Choroid plexus epithelial cell (primary cell): ENCODE measurements around the gene PAX2.

ENCODE experiments used
- DNase-seq: peaks from one replicate; pipeline ENCODE4 v3.0.0-alpha.2; 2010; ENCODE audit warnings: low read depth
- H3K4me3 ChIP-seq: 2 replicates; pipeline ENCODE4 v1.5.1; 2011; ENCODE audit warnings: low read depth, mild to moderate bottlenecking, control low read depth, low read length, moderate library complexity
- CTCF ChIP-seq: conservative IDR thresholded peaks from 2 replicates; pipeline ENCODE4 v1.5.1; 2011; ENCODE audit warnings: low read depth, mild to moderate bottlenecking, control low read depth, inconsistent platforms, low read length, moderate library complexity

PAX2 gene

DNA sequence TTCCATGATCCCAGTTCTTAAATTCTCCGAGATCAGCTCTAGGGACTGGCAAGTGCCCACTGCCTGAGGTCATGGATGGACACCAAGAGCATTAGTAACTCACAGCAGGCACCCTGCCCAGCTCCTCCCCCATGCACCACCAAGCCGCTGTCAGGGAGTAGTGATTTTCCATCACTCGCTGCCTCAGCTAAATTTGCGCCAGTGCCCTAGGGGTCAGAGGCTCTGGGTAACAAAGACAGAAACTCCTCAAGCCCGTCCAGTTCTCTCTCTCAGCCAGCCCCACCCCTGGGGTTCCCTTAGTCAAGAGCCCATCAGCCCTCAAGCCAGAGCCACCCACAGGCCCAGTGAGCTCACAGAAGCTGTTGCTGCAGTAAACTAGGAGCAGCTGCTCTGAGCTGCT is 30.0 kb downstream of the PAX2 start:
- TF ChIP-seq CTCF = no peak
- DNase-seq = no peak
- no peak overlapping the region for H3K4me3 ChIP-seq

- H3K4me3 ChIP-seq = no peak overlapping the region
- no peak for DNase-seq
- TF ChIP-seq CTCF = no peak
Measured at GRCh38 chr10:100775871-100776270, 30.5 kb downstream of the PAX2 start.

GRCh38 chr10:100776671-100777070 is 31.3 kb downstream of the PAX2 start:
- no peak for TF ChIP-seq CTCF
- no peak overlapping the region for H3K4me3 ChIP-seq
- DNase-seq = no peak

- no peak overlapping the region for H3K4me3 ChIP-seq
- DNase-seq = no peak
- no peak for TF ChIP-seq CTCF
Measured at GRCh38 chr10:100779329-100779728, 33.9 kb downstream of the PAX2 start.

DNA sequence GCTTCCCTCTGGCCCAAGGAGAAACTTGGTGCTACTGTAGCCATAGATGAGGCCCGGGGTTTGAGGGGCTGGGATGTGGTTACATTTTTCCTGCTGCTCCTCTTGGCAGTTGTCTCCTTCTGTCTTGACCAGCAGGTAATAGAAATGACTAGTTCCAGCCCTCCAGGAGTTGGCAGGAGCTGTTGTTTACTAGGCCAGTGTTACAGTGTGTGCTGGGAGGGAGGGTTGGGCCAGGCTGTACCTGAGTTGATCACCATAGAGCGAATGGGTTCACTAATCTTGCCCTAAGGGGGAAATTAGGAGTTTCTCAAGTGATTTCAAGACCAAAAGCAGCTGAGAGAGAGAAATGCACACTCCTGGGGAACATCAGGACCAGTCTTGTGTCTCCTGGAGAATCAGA is 34.9 kb downstream of the PAX2 start:
- no peak for TF ChIP-seq CTCF
- no peak for DNase-seq
- H3K4me3 ChIP-seq = no peak overlapping the region

DNA sequence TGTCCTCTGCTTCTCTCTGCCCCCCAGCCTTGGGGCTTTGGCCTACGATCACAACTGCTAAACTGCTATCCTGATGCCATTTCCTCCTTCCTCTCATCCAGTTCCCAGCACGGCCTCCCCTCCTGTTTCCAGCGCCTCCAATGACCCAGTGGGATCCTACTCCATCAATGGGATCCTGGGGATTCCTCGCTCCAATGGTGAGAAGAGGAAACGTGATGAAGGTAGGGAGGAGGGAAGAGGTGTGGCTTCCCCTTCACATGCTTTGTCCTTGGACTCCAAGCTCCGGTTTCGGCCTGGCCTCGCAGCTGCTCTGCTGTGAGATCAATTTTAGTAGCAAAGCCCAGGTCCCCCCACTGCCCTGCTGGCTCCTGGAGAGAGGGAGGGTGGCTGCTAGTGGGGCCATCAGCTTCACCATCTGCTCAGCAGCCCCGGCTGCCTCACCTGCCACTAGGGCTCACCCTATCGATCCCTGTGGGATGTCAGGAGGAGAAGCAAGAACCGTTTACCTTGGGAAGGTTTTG is 35.8 kb downstream of the PAX2 start:
- H3K4me3 ChIP-seq = no peak overlapping the region
- TF ChIP-seq CTCF = no peak
- DNase-seq = no peak

DNA sequence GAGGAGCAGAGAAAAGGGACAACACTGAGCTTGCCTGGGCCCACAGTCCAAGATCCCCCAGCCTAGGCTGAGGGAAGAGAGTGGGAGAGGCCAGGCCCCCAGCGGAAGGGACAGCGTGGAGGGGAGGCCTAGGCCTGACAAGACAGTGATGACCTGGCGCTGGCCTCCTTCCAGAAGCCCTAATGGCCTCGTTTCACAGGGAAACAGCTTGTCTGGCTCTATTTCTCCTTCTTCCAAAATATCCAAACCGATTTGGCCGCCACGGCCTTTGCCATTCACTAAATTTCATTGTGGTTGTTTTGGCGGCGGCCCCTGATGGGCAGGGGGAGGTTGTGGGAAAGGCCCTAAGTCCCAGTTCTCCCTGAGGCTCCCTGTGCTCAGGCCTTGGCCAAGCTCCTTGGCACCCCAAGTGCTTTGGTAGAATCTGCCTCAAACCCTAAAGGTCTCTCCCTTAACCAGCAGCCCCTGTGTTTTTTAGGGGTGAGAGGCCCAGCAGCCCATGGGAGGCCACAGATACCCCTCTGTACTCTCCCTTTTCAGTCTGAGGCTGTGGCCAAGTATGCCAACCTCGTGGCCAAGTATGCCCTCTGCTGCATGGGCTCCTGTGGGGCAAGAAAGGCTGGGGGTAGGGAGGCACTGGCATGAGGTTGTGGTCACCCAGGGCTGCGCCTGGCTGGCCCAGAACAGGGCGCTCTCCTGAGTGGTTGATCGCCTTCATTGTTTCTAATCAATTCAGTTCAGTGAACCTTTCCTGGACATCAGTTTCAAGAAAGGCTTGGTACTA is 37.3 kb downstream of the PAX2 start:
- TF ChIP-seq CTCF = no peak
- no peak for DNase-seq
- no peak overlapping the region for H3K4me3 ChIP-seq
